ENCODE results near the gene ADD2.

Gene ADD2

GRCh38 chr2:70719231-70719630 lies 48.8 kb downstream of the ADD2 start:
- ATAC-seq (replicated peaks; ENCODE audit: extremely low read depth, poor library complexity, severe bottlenecking) (no peak), DNase-seq (ENCODE audit: low spot score in 2 of 2) (no peak)
- H3K36me3 Mint-ChIP-seq (ENCODE audit: insufficient read depth): no peaks in the 10 kb centered on the region
- no peaks in the 10 kb centered on the region for H3K4me1 Mint-ChIP-seq
- H3K27ac Mint-ChIP-seq (ENCODE audit: low read depth): no peak overlapping the region
- H3K4me3 Mint-ChIP-seq: no peak overlapping the region
- peaks cover 37% of the 10 kb centered on the region for H3K27me3 Mint-ChIP-seq
- H3K9me3 Mint-ChIP-seq: no peaks in the 10 kb centered on the region

- H3K27me3 Mint-ChIP-seq: peaks cover 38% of the 10 kb centered on the region
- H3K9me3 Mint-ChIP-seq: no peaks in the 10 kb centered on the region
- DNase-seq (ENCODE audit: low spot score in 2 of 2): no peak
- no peak overlapping the region for H3K4me3 Mint-ChIP-seq
- H3K4me1 Mint-ChIP-seq: no peaks in the 10 kb centered on the region
- no peak for ATAC-seq (replicated peaks; ENCODE audit: extremely low read depth, poor library complexity, severe bottlenecking)
- no peaks in the 10 kb centered on the region for H3K36me3 Mint-ChIP-seq (ENCODE audit: insufficient read depth)
- H3K27ac Mint-ChIP-seq (ENCODE audit: low read depth): no peak overlapping the region
Measured at GRCh38 chr2:70718736-70719135, 49.3 kb downstream of the ADD2 start.

GRCh38 chr2:70718241-70718640 lies 49.8 kb downstream of the ADD2 start:
- H3K27me3 Mint-ChIP-seq: peaks cover 38% of the 10 kb centered on the region
- H3K27ac Mint-ChIP-seq (ENCODE audit: low read depth): no peak overlapping the region
- DNase-seq (ENCODE audit: low spot score in 2 of 2): no peak
- no peaks in the 10 kb centered on the region for H3K36me3 Mint-ChIP-seq (ENCODE audit: insufficient read depth)
- no peaks in the 10 kb centered on the region for H3K4me1 Mint-ChIP-seq
- no peak for ATAC-seq (replicated peaks; ENCODE audit: extremely low read depth, poor library complexity, severe bottlenecking)
- no peaks in the 10 kb centered on the region for H3K9me3 Mint-ChIP-seq
- H3K4me3 Mint-ChIP-seq: no peak overlapping the region

- no peak for DNase-seq (ENCODE audit: low spot score in 2 of 2)
- ATAC-seq (replicated peaks; ENCODE audit: extremely low read depth, poor library complexity, severe bottlenecking): no peak
- peaks cover 38% of the 10 kb centered on the region for H3K27me3 Mint-ChIP-seq
- H3K4me1 Mint-ChIP-seq: no peaks in the 10 kb centered on the region
- no peak overlapping the region for H3K27ac Mint-ChIP-seq (ENCODE audit: low read depth)
- no peaks in the 10 kb centered on the region for H3K9me3 Mint-ChIP-seq
- H3K36me3 Mint-ChIP-seq (ENCODE audit: insufficient read depth): no peaks in the 10 kb centered on the region
- H3K4me3 Mint-ChIP-seq: no peak overlapping the region
Measured at GRCh38 chr2:70717431-70718038, 50.5 kb downstream of the ADD2 start.

GRCh38 chr2:70716951-70717350 lies 51.0 kb downstream of the ADD2 start:
- Mint-ChIP-seq H3K27ac (ENCODE audit: low read depth) (no peak overlapping the region), H3K36me3 (ENCODE audit: insufficient read depth) (no peaks in the 10 kb centered on the region), H3K27me3 (peaks cover 38% of the 10 kb centered on the region), H3K9me3 (no peaks in the 10 kb centered on the region), H3K4me1 (no peaks in the 10 kb centered on the region), H3K4me3 (no peak overlapping the region)
- DNase-seq (ENCODE audit: low spot score in 2 of 2) (no peak), ATAC-seq (replicated peaks; ENCODE audit: extremely low read depth, poor library complexity, severe bottlenecking) (no peak)

GRCh38 chr2:70716131-70716743 lies 51.8 kb downstream of the ADD2 start:
- ATAC-seq (replicated peaks; ENCODE audit: extremely low read depth, poor library complexity, severe bottlenecking): no peak
- peaks cover 38% of the 10 kb centered on the region for H3K27me3 Mint-ChIP-seq

GRCh38 chr2:70715071-70715985 lies 52.7 kb downstream of the ADD2 start:
- H3K27ac Mint-ChIP-seq (ENCODE audit: low read depth): no peak overlapping the region
- H3K9me3 Mint-ChIP-seq: no peaks in the 10 kb centered on the region
- H3K36me3 Mint-ChIP-seq (ENCODE audit: insufficient read depth): no peaks in the 10 kb centered on the region
- peaks cover 38% of the 10 kb centered on the region for H3K27me3 Mint-ChIP-seq
- H3K4me1 Mint-ChIP-seq: no peaks in the 10 kb centered on the region
- H3K4me3 Mint-ChIP-seq: no peak overlapping the region
- ATAC-seq (replicated peaks; ENCODE audit: extremely low read depth, poor library complexity, severe bottlenecking): no peak
- DNase-seq (ENCODE audit: low spot score in 2 of 2): no peak

More at GRCh38 chr2:70716131-70716743, 51.8 kb downstream of the ADD2 start:
- no peak for DNase-seq (ENCODE audit: low spot score in 2 of 2)
- Mint-ChIP-seq H3K4me1 (no peaks in the 10 kb centered on the region), H3K36me3 (ENCODE audit: insufficient read depth) (no peaks in the 10 kb centered on the region), H3K27ac (ENCODE audit: low read depth) (no peak overlapping the region), H3K9me3 (no peaks in the 10 kb centered on the region), H3K4me3 (no peak overlapping the region)

GRCh38 chr2:70714141-70714905 lies 53.7 kb downstream of the ADD2 start:
- no peaks in the 10 kb centered on the region for H3K9me3 Mint-ChIP-seq
- peaks cover 38% of the 10 kb centered on the region for H3K27me3 Mint-ChIP-seq
- H3K36me3 Mint-ChIP-seq (ENCODE audit: insufficient read depth): no peaks in the 10 kb centered on the region
- no peaks in the 10 kb centered on the region for H3K4me1 Mint-ChIP-seq
- no peak overlapping the region for H3K4me3 Mint-ChIP-seq
- ATAC-seq (replicated peaks; ENCODE audit: extremely low read depth, poor library complexity, severe bottlenecking) (no peak), DNase-seq (ENCODE audit: low spot score in 2 of 2) (no peak)
- H3K27ac Mint-ChIP-seq (ENCODE audit: low read depth): no peak overlapping the region

GRCh38 chr2:70712916-70713315 lies 55.1 kb downstream of the ADD2 start:
- ATAC-seq (replicated peaks; ENCODE audit: extremely low read depth, poor library complexity, severe bottlenecking) (no peak), DNase-seq (ENCODE audit: low spot score in 2 of 2) (no peak)
- Mint-ChIP-seq H3K9me3 (no peaks in the 10 kb centered on the region), H3K4me1 (no peaks in the 10 kb centered on the region), H3K4me3 (no peak overlapping the region), H3K27ac (ENCODE audit: low read depth) (no peak overlapping the region), H3K36me3 (ENCODE audit: insufficient read depth) (no peaks in the 10 kb centered on the region), H3K27me3 (peaks cover 35% of the 10 kb centered on the region)

GRCh38 chr2:70711191-70711590 lies 56.8 kb downstream of the ADD2 start:
- H3K27me3 Mint-ChIP-seq: peaks cover 18% of the 10 kb centered on the region
- no peak for ATAC-seq (replicated peaks; ENCODE audit: extremely low read depth, poor library complexity, severe bottlenecking)
- no peak overlapping the region for H3K27ac Mint-ChIP-seq (ENCODE audit: low read depth)
- no peaks in the 10 kb centered on the region for H3K4me1 Mint-ChIP-seq
- no peaks in the 10 kb centered on the region for H3K9me3 Mint-ChIP-seq
- no peaks in the 10 kb centered on the region for H3K36me3 Mint-ChIP-seq (ENCODE audit: insufficient read depth)
- no peak for DNase-seq (ENCODE audit: low spot score in 2 of 2)
- H3K4me3 Mint-ChIP-seq: no peak overlapping the region

- H3K36me3 Mint-ChIP-seq (ENCODE audit: insufficient read depth): no peaks in the 10 kb centered on the region
- DNase-seq (ENCODE audit: low spot score in 2 of 2) (no peak), ATAC-seq (replicated peaks; ENCODE audit: extremely low read depth, poor library complexity, severe bottlenecking) (no peak)
- H3K9me3 Mint-ChIP-seq: no peaks in the 10 kb centered on the region
- no peak overlapping the region for H3K27ac Mint-ChIP-seq (ENCODE audit: low read depth)
- H3K4me3 Mint-ChIP-seq: no peak overlapping the region
- no peaks in the 10 kb centered on the region for H3K4me1 Mint-ChIP-seq
- H3K27me3 Mint-ChIP-seq: peaks cover 18% of the 10 kb centered on the region
Measured at GRCh38 chr2:70710038-70710690, 57.8 kb downstream of the ADD2 start.

All from central memory CD8-positive, alpha-beta T cell (primary cell).